ENCODE measurements around the gene GNS.

The GNS gene

DNA sequence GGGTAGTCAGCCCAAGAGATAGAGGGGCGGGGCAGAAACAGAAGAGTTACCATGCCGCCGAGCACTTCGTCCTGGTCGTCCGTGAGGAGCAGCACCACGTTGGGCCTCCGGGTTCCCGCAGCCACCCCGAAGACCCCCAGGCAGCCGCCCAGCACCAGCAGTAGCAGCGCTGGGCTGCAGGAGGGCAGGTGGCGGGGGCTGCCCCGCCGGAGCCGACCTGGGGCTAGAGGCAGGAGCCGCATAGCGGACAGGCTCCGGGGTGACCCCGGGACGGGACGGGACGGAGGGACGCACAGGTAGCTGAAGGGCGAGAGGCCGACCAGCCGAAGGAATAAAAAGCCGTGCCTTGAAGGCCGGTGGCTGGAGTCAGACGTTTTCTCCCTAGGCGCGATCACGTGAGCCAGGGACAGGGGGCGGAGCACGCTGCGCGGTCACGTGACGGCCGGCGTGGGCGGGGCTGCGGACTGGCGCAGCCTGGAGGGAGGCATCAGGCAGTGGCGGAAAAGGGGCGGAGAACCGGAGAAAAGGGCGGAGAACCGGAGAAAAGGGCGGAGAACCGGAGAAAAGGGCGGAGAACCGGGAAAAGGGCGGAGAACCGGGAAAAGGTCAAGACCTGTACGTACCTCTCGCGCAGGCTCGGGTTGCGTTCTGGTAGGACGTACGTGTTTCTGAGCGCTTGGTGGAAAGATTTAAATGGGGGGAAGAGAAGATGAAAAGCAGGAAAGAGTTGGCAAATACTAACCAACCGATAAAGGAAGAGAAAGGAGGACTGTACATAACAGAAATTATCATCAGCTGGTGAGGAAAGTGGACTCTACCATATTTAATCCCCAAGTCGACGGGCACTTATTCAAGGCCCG is at the start of gene GNS:
TSS of gene GNS (minus strand) at position 372 of the 860 bp plus-strand sequence. CDS start at position 242, 130 bp downstream.
- DNase-seq: peak; percentile 89

DNA sequence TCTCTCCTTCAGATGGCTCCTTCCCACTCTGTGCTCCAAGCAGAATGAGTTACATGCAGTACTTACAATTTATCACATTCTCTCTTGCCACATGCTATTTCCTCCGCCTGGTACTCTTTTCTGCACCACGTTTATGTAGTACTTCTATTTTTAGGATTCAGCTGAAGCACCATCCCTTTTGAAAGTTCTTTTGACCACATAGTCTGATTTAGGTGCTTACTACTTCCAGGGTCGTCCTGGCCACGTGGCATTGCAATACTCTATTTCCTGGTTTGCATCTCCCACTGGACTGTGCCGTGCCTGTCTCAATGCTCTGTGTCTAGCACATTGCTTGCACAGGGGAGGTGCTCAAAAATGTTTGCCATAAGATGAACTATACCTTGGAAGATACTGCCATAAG is 48.9 kb upstream of the GNS start:
- no peak for DNase-seq

DNA sequence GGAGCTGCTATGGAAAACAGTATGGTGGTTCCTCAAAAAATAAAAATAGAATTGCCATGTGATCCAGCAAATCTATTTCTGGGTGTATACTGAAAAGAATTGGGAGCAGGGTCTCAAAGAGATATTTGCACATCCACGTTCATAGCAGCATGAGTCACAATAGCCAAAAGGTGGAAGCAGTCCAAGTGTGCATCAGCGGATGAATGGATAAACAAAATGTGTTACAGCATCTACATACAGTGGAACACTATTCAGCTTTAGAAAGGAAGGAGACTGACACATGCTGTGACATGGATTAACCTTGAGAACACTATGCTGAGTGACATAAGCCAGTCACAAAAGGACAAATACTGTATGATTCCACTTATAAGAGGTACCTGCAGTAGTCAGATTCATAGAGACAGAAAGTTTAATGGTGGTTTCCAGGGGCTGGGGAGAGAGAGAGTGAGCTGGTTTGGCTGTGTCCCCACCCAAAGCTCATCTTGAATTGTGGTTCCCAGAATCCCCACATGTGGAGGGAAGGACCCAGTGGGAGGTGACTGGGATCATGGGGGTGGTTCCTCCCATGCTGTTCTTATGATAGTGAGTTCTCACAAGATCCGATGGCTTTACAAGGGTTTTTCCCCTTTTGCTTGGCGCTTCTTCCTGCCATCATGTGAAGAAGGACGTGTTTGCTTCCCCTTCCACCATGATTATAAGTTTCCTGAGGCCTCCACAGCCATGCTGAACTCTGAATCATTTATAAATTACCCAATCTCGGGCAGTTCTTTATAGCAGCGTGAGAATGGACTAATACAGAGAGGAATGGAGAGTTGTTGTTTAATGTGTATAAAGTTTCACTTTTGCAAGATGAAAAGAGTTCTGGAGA is 47.6 kb upstream of the GNS start:
- DNase-seq: peak in 1 of 2 experiments; percentile 19

DNA sequence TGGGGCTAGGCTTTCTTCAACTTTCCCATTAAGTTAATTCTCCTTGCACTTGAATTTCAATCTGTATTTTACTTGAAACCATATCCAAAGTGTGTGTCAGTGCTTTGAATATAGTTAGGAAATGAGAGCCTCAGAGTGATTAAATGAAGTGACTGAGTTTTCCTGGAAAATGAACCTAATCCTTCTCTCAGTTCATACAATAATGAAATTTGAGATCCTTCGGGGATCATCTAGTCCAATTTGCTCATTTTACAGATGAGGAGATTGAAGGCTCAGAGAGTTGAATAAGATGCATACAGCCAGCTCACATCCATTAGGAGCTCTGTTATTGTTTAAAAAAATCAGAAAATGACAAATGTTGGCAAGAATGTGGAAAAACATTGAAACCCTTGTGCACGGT is 47.0 kb upstream of the GNS start:
- DNase-seq: no peak

DNA sequence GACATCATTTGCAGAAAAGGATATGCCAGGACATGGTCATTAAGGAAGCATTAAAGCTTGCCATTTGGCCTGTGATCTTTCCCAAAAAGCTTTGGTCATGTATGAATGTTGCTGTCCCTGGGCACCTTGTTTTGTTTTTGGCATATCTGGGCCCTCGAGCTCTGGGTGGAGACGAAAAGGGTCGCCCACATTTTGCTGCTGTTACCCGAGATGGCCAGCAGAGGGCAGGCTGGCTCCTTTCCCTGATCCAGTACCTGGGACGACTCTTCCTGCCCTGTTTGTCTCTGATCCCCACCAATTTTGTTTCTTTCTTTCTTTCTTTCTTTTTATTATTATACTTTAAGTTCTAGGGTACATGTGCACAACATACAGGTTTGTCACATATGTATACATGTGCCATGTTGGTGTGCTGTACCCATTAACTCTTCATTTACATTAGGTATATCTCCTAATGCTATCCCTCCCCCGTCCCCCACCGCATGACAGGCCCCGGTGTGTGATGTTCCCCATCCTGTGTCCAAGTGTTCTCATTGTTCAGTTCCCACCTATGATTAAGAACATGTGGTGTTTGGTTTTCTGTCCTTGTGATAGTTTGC is 43.1 kb upstream of the GNS start:
- peak; percentile 26 to 51 for DNase-seq

DNA sequence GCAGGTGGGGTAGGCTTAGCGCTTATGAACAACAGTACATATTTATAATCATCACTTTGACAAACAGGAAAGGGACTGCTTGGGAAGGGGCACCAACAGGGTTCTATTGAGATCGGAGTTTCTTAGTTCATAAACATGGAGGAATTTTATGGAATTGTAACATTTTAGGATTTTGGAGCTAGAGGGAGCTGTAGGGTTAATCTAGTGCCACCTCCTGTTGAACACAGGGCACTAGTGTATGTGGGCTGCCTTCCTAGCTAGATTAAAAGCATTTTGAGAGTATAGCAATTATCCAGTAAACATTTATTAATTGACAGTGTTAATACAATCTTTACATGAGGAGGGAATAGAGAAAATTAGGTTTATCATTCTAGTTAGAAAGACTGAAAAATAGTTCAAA is 42.2 kb upstream of the GNS start:
- DNase-seq: no peak

DNA sequence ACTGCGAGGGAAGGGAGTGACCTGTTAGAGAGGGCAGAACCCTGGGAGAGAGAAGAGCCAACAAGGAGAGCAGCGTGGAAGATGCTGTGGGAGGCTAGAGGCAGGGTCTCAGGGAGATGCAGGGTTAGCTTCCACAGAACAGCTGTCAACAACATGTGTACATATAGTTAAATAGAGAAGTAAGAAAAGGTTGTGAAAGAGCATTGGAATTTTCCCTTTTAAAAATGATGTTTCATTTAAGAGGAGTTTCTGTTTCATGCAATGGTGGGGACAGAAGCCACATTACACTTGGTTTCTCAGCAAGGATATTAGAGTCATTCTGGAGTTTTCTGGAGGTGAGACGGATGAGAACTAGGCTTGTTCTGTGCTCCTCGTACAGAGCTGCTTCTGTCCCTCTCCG is 41.4 kb upstream of the GNS start:
- no peak for DNase-seq

DNA sequence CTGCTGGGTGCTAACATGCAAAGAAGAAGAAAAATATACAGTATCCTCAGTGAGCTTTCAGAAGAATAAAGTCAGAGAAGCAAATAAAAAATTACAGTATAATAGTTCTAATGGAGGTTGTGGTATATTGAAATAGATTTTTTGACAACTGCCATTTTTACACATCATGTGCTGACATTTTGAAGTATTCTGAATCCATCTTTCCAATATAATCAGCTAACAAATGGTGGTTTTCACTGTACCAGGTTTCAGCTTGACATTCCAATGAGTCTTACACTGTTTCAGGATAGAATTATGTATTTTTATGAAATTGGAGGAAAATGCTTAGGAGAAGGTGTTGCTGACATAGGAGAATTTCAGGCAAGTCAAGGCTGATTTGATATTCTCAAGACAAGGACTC is 39.0 kb upstream of the GNS start:
- no peak for DNase-seq

DNA sequence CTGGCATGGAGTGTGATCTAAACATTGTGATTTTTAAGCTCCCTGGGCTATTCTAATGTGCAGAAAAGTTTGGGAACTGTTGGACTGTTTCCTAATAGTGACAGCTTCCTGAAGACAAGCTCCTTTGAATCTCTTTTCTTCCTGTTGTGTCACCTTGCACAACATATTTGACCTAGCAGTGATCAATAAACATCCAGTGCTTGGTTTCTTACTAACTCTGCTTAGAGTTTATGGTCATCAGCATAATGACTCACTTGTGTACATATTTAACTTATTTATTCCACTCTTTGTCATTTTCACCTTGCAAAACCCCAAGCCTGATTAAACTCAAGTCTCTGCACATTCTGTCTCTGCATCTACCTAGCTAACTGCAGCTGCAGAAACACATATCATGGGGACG is 38.0 kb upstream of the GNS start:
- no peak for DNase-seq

DNA sequence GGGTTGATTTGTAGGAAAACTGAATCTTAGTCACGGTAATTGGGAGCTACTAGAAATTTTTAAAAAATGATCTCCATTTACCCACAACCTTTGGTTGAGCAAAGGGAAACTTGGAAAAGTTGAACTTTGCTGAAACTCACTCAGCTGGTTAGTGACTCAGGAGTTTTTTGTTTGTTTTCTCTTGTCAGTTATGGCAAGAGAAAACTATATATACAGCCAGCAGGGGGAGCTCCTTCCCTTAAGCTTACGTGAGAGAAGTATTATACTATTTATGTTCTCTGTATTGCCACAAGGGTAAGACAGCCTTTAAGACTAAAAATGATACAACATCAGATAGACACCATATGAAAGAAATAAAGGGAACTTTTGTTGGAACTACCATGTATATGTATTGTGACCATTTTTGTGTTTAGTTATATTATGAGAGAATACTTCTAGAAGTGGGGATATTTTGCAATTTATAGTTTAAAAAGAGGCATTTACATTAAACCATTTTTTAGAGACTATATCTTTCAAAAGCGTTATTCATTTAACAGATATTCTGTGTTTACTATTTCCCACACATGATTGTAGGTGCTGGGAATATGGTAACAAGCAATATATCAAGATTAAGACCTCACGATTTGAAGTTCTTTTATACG is 37.1 kb upstream of the GNS start:
- peak; percentile 77 to 85 for DNase-seq

DNA sequence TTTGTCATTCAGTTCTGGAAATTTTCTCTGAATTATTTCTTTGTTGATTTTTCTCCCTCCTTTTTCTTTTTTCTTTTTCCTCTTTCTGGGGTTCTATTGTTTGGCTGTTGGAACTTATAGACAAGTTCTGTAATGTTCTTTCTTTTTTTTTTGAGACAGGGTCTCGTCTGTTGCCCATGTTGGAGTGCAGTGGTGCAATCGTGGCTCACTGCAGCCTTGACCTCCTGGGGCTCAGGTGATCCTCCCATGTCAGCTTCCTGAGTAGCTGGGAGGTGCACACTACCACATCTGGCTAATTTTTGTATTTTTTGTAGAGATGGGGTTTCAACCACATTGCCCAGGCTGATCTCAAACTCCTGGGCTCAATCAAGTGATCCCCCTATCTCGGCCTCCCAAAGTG is 35.1 kb upstream of the GNS start:
- no peak for DNase-seq

DNA sequence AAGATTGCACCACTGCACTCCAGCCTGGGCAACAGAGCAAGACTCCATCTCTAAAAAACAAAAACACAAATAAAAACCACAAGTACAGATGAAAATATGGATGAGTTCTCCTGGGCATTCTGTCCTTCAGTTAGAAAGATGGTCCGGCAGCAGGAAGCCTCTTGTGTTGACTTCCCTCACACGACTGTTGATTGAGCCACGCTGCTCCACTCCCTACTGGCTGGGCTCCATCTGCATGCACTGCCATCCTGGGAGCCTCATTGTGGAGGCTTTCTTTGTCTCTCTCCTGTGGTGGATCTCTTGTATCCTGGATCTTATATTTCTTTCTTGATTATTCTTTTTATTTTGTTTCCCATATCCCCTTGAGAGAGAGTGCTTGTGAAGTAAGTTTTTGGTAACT is 34.4 kb upstream of the GNS start:
- no peak for DNase-seq

DNA sequence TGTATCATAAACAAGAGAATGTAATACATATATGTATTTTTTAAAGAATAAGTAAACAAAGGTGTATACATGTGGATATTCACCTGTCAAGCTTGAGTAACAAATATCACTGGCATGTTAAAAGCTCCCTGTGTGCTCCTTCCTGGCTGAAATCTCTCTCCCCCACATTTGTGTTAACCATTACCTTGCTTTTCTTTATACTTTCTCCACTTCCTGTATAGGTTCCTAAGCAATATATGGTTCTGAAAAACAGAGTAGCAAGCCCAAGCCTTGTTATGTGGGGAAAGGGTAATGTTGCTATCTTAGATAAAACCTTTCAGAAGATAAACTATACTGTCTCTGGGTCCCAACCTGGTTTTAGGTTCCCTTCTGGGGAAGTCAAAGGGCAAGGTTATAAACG is 32.9 kb upstream of the GNS start:
- no peak for DNase-seq

DNA sequence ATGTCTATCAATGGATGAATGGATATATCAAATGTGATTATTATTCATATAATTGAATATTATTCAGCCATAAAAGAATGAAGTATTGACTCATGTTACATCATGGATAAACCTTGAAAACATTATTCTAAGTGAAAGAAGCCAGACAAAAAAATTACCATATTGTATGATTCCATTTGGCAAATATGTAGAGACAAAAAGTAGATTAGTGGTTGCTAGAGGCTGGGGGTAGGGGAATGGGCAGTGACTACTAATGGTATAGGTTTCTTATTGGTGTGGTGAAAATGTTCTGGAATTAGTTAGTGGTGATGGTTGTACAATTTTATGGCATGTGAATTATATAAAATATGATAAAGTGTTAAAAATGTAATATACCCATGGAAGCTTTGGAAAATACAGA is 31.8 kb upstream of the GNS start:
- no peak for DNase-seq

DNA sequence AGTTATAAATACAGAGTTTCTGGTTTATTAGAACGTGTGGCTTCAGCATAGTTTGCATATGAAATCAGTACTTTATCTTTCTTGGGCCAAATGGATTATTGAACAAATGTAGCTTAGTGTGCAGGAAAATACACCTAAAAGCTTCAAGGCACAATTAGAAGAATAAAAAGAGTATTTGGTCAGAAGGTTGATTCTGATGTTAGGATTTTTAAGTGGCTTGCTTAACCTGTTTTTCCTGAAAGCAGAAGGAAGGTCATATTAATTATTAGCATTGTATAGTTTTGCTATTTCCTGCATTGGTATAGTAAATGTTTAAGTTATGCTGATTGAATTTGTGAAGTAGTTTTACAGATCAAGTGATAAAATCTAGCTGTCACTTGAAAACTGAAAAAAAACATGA is 31.0 kb upstream of the GNS start:
- no peak for DNase-seq

DNA sequence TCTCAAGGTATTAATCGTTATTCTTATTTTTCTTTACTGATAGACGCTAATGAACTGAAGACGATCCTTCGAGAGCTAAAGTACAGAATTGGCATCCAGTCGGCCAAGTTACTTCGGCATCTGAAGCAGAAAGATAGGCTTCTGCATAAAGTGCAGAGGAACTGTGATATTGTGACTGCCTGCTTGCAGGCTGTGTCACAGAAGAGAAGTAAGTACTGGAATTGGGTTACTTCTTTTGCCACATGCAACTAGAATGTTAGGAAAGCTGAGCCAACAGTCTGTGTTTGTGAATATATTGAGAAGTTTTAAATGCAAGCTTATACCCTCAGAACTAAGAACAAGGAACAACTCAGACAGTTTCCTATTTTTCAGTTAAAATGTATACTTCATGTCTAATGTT is 26.6 kb upstream of the GNS start:
- DNase-seq: no peak

DNA sequence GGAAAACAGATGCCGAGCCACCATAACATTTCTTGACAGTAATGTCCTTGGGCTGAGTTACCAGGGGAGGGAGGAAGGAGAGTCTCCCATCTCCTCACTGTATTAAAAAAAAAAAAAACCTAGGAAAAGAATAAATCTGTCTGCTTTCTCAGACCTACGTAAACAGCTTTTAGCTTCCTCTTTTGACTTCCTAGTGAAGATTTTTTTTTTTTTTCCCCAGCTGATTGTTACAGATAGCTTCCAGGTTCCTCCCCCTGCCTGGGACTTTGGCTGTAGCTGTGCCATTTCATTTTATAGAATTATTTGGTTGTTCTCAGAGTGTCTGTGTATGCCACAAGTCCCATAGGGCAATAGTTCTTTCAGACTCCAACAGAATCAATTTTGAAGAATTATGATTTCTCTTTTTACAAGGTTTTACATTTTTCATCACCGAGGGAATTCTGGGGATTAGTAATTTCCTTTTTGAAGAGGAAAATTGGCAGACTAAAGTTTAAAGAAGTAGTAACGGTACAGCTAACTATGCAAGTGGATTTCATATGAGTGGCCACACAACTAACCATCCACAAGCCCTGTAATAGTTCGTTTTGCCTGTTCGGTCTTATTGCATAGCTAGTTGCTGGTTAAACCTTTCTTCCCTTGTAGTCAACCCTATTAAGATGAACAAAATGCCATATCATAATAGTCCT is 23.1 kb upstream of the GNS start:
- no peak for DNase-seq

DNA sequence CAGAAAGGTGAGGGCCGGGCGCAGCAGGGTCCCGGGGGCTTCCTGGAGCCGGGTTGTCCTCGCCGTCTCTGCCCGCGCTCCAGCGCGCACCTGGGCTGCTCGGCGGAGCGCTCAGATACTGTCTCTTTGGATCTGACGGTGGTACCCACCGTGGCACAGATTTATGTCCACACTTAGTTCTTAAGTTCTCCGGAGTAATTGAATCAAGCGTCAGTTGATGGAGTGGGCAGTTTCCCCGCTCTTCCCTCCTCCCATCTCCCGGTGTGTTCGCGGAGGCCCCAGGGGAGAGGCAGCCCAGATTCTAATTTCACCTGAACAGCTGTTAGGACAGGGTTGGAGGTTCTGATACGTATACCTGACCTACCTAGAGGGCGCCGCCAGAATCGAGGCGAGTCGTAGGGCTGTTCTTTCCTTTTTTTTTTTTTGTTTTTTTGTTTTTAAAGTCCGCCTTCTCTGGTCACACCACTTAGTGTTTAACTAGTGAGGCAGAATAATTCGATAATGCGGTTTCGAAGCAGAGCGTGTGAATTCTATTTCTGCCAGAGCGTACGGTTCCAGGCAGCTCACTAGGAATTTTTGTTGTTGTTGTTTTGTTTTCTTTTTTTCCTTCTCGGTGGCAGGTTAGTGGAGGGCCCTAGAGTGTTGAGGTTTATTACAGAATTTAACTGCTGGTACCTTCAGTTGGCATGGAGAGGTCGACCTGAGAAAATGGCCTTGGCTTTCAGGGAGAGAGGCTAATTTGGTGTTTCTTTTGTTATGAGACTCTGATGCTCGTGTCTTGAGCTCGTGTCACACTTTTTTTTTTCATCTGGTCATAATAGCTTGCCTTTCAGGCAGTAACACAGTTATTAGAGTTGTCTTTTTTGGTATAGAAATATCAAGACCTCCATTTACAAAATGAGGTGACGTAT is 22.3 kb upstream of the GNS start:
- DNase-seq: peak; percentile 48 to 66

DNA sequence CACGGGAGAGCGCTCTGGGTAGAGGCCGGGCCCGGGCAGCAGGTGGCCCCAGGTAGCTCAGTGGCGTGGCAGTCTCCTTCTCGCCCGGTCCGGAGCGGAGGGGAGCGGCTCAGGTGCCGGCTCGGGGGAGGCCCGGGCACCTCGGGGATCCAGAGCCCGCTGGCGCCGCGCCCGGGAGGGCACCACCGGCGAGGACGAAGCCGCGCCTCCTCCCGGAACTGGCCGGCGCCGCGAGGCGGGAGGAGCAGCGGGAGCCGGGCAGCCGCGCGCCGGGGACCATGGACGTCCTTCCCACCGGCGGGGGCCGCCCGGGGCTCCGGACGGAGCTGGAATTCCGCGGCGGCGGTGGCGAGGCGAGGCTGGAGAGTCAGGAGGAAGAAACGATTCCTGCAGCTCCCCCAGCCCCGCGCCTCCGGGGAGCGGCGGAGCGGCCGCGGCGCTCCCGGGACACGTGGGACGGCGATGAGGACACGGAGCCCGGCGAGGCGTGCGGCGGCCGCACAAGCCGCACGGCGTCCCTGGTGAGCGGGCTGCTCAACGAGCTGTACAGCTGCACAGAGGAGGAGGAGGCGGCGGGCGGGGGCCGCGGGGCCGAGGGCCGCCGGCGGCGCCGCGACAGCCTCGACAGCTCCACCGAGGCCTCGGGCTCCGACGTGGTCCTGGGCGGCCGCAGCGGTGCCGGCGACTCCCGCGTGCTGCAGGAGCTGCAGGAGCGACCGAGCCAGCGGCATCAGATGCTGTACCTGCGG is 21.5 kb upstream of the GNS start:
- peak; percentile 67 to 83 for DNase-seq

DNA sequence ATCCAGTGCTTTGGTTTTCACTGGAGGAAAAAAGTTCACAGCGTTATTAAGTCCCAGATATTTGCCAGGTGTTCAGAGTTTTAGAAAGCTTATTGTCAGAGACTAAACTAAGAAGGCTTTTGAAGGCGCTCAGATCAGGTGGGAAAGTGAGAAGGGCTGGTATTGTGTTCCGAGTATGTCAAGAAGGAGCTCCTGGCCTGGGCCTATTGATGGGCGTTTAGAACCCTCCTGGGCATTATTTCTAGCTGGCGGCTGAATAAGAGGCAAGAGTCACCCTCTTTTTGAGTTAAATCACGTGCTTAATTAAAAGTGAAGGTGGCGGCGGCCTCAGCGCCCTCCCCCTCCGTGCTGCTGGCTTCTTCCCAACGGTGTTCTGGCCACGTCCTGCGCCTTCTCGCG is 20.9 kb upstream of the GNS start:
- DNase-seq: no peak

All from NCI-H2081 (cell line).